CD4-positive, alpha-beta memory T cell (primary cell): Measurements from ENCODE around the gene ANLN. TPM values are rescaled to one million over a fixed set of nuclear protein-coding genes. Genes with fewer than 3 reads are reported as not detected.
"Not testable (repeated sequence)": the region's sequence is repeated elsewhere in the genome, so short reads cannot be mapped to it uniquely, and the experiment has no call there.

Experiments used
- CTCF ChIA-PET: fragments of 350-600 bp; sonication (Branson Sonifier 250); formaldehyde crosslinking; loops from one replicate; lab custom pipeline; 2021; ENCODE audit warnings: inconsistent platforms; ENCODE audit not compliant: partially characterized antibody; lab: Charles Lee
- POLR2A ChIA-PET: fragments of 350-600 bp; sonication (Branson Sonifier 250); formaldehyde crosslinking; loops from one replicate; lab custom pipeline; 2021; ENCODE audit not compliant: partially characterized antibody; lab: Charles Lee
- DNase-seq, 5 donors: peaks; one replicate each; pipeline versions ENCODE4 v3.0.0 to v3.0.0-alpha.2; 2020 to 2022; ENCODE audit warnings: mixed read lengths in 1 of 5
- H3K27ac ChIP-seq: one replicate; pipeline ENCODE4 v1.7.0; 2013; ENCODE audit warnings: low read depth, low read length
- H3K27me3 ChIP-seq: 2 replicates; pipeline ENCODE4 v1.7.0; 2013; ENCODE audit warnings: mild to moderate bottlenecking, low read length, moderate library complexity; ENCODE audit not compliant: insufficient read depth
- H3K36me3 ChIP-seq: 2 replicates; pipeline ENCODE4 v1.7.0; 2013; ENCODE audit warnings: mild to moderate bottlenecking, low read length, moderate library complexity; ENCODE audit not compliant: insufficient read depth
- H3K4me1 ChIP-seq: 2 replicates; pipeline ENCODE4 v1.7.0; 2013; ENCODE audit warnings: mild to moderate bottlenecking, low read length, moderate library complexity; ENCODE audit not compliant: insufficient read depth
- H3K4me3 ChIP-seq, 2 donors: one replicate each; pipeline ENCODE4 v1.7.0; 2013; ENCODE audit warnings: low read length in 2 of 2, mild to moderate bottlenecking in 1 of 2
- H3K9me3 ChIP-seq, 2 donors: one replicate each; pipeline ENCODE4 v1.7.0; 2013; ENCODE audit warnings: low read length in 2 of 2, control low read depth in 1 of 2; ENCODE audit not compliant: control insufficient read depth in 1 of 2
- H3K27ac Mint-ChIP-seq, 7 donors: one replicate each; pipeline ENCODE4 v1.8.0; 2020 to 2021; ENCODE audit warnings: mixed read lengths in 7 of 7, mild to moderate bottlenecking in 6 of 7, inconsistent platforms in 3 of 7, moderate library complexity in 3 of 7
- H3K27me3 Mint-ChIP-seq, 2 donors: one replicate each; pipeline ENCODE4 v1.8.0; 2020 to 2021; ENCODE audit warnings: mixed read lengths in 2 of 2
- H3K36me3 Mint-ChIP-seq, 2 donors: one replicate each; pipeline ENCODE4 v1.8.0; 2020 to 2021; ENCODE audit warnings: mixed read lengths in 2 of 2, inconsistent platforms in 1 of 2, mild to moderate bottlenecking in 1 of 2
- H3K4me1 Mint-ChIP-seq, 4 donors: one replicate each; pipeline ENCODE4 v1.8.0; 2020 to 2021; ENCODE audit warnings: mixed read lengths in 4 of 4, mild to moderate bottlenecking in 1 of 4
- H3K4me3 Mint-ChIP-seq, 8 donors: one replicate each; pipeline ENCODE4 v1.8.0; 2020 to 2021; ENCODE audit warnings: mixed read lengths in 8 of 8, mild to moderate bottlenecking in 7 of 8, moderate library complexity in 6 of 8, inconsistent platforms in 3 of 8
- H3K9me3 Mint-ChIP-seq, 8 donors: one replicate each; pipeline ENCODE4 v1.8.0; 2020 to 2021; ENCODE audit warnings: mixed read lengths in 8 of 8, mild to moderate bottlenecking in 5 of 8, inconsistent platforms in 3 of 8, moderate library complexity in 1 of 8
- intact Hi-C: fragments of 100-400 bp; cut with micrococcal nuclease; formaldehyde crosslinking; loops from one replicate; pipeline ENCODE4 v1.15.1; 2023
- polyA plus RNA-seq, 2 donors: library from polyadenylated mRNA; unstranded; fragments of 300-500 nt; fragmentation: Illumina TruSeq; gene quantifications; one replicate each; pipeline ENCODE4 v1.2.3, GENCODE V29; 2021
- total RNA-seq, 2 experiments: library from RNA; stranded (reverse); gene quantifications; one replicate each; pipeline ENCODE4 v1.2.3, GENCODE V29; 2021

Gene ANLN
- total and polyA plus RNA-seq, 4 experiments from 2014 or later = 0.23 TPM; not detected in 3

GRCh38 chr7:36372156-36372555 lies 17.5 kb upstream of the ANLN start:
- peaks cover 0 to 4% (median 0%) of the 10 kb centered on the region in 8 donors for H3K9me3 Mint-ChIP-seq
- H3K4me3 Mint-ChIP-seq = no peak overlapping the region
- Histone ChIP-seq H3K4me1 (peaks cover 6% of the 10 kb centered on the region), H3K27ac (no peak overlapping the region), H3K27me3 (no peaks in the 10 kb centered on the region), H3K9me3 (no peaks in the 10 kb centered on the region), H3K36me3 (no peaks in the 10 kb centered on the region), H3K4me3 (no peak overlapping the region)
- H3K36me3 Mint-ChIP-seq = peaks cover 0 to 1% of the 10 kb centered on the region in 2 donors
- no peak for DNase-seq
- ChIA-PET CTCF (no interaction called here), POLR2A (no interaction called here)
- peaks cover 0 to 10% (median 5%) of the 10 kb centered on the region in 4 donors for H3K4me1 Mint-ChIP-seq
- intact Hi-C loops = no loop called here
- H3K27ac Mint-ChIP-seq = no peak overlapping the region
- H3K27me3 Mint-ChIP-seq = peaks cover 10 to 14% of the 10 kb centered on the region in 2 donors

- H3K27ac Mint-ChIP-seq = peak overlapping the region in 3 of 7 donors; percentile 15 to 77 (median 67)
- DNase-seq = peak in 3 of 5 donors; percentile 10 to 42 (median 15)
Measured at GRCh38 chr7:36378555-36378954, 11.1 kb upstream of the ANLN start.

GRCh38 chr7:36379831-36380504 lies 9.7 kb upstream of the ANLN start:
- H3K27ac ChIP-seq = no peak overlapping the region
- POLR2A ChIA-PET = interaction anchor here (2.4 kb wide), 1 partner anchor 10 kb away, joined by 23 read pairs; the partner anchor contains the start of gene ANLN

More at GRCh38 chr7:36378555-36378954, 11.1 kb upstream of the ANLN start:
- H3K36me3 ChIP-seq, H3K4me3 ChIP-seq, H3K9me3 ChIP-seq, H3K27ac ChIP-seq, H3K27me3 Mint-ChIP-seq, H3K27me3 ChIP-seq, intact Hi-C loops, H3K36me3 Mint-ChIP-seq: not testable (repeated sequence)
- peaks cover 13% of the 10 kb centered on the region for H3K4me1 ChIP-seq
- H3K4me3 Mint-ChIP-seq = peak overlapping the region in 7 of 8 donors; percentile 32 to 73 (median 53)
- peaks cover 0 to 16% (median 11%) of the 10 kb centered on the region in 8 donors for H3K9me3 Mint-ChIP-seq
- H3K4me1 Mint-ChIP-seq = peaks cover 12 to 20% (median 16%) of the 10 kb centered on the region in 4 donors
- ChIA-PET POLR2A (interaction anchor here (1.0 to 2.4 kb wide), 4 partner anchors 9 to 14 kb away, joined by 3 to 23 read pairs (median 10); partner anchors contain the start of gene ANLN), CTCF (interaction anchor here (2.7 kb wide), 1 partner anchor 12 kb away, joined by 20 read pairs; a partner anchor contains a TSS)

GRCh38 chr7:36381056-36381455 lies 8.6 kb upstream of the ANLN start:
- no peak for DNase-seq
- Histone ChIP-seq H3K27me3 (no peaks in the 10 kb centered on the region), H3K4me1 (peaks cover 13% of the 10 kb centered on the region), H3K9me3 (no peaks in the 10 kb centered on the region), H3K36me3 (no peaks in the 10 kb centered on the region), H3K4me3 (no peak overlapping the region), H3K27ac (no peak overlapping the region)
- H3K4me3 Mint-ChIP-seq = no peak overlapping the region
- intact Hi-C loops = no loop called here
- ChIA-PET POLR2A (no interaction called here), CTCF (interaction anchor here (0.7 to 2.0 kb wide), 2 partner anchors 14 to 60 kb away, joined by 3 to 14 read pairs; a partner anchor contains a TSS)
- peaks cover 0 to 16% (median 11%) of the 10 kb centered on the region in 8 donors for H3K9me3 Mint-ChIP-seq
- peak overlapping the region in 2 of 7 donors; percentile 87 to 90 for H3K27ac Mint-ChIP-seq
- H3K27me3 Mint-ChIP-seq = peaks cover 0 to 5% of the 10 kb centered on the region in 2 donors
- H3K4me1 Mint-ChIP-seq = peaks cover 12 to 20% (median 16%) of the 10 kb centered on the region in 4 donors
- H3K36me3 Mint-ChIP-seq = peaks cover 0 to 5% of the 10 kb centered on the region in 2 donors

More at GRCh38 chr7:36379831-36380504, 9.7 kb upstream of the ANLN start:
- H3K9me3 Mint-ChIP-seq = peaks cover 0 to 16% (median 11%) of the 10 kb centered on the region in 8 donors
- Histone ChIP-seq H3K4me3 (no peak overlapping the region), H3K36me3 (no peaks in the 10 kb centered on the region), H3K9me3 (no peaks in the 10 kb centered on the region), H3K4me1 (peaks cover 13% of the 10 kb centered on the region), H3K27me3 (no peaks in the 10 kb centered on the region)
- peaks cover 12 to 20% (median 16%) of the 10 kb centered on the region in 4 donors for H3K4me1 Mint-ChIP-seq
- peaks cover 0 to 5% of the 10 kb centered on the region in 2 donors for H3K36me3 Mint-ChIP-seq
- H3K27me3 Mint-ChIP-seq = peaks cover 3 to 7% of the 10 kb centered on the region in 2 donors
- DNase-seq = no peak
- CTCF ChIA-PET = no interaction called here
- intact Hi-C loops = no loop called here
- H3K4me3 Mint-ChIP-seq = no peak overlapping the region
- peak overlapping the region in 2 of 7 donors; percentile 6 to 40 for H3K27ac Mint-ChIP-seq

- H3K36me3 Mint-ChIP-seq, H3K4me3 ChIP-seq, H3K9me3 ChIP-seq, H3K27me3 ChIP-seq, H3K27ac ChIP-seq, H3K4me3 Mint-ChIP-seq, DNase-seq, POLR2A ChIA-PET, H3K27ac Mint-ChIP-seq, H3K36me3 ChIP-seq, intact Hi-C loops, H3K27me3 Mint-ChIP-seq: not testable (repeated sequence)
- peaks cover 13% of the 10 kb centered on the region for H3K4me1 ChIP-seq
- CTCF ChIA-PET = interaction anchor here (1.2 to 1.7 kb wide), 2 partner anchors 16 to 17 kb away, joined by 3 to 6 read pairs; no protein-coding TSS in a partner anchor
- peaks cover 0 to 14% (median 7%) of the 10 kb centered on the region in 8 donors for H3K9me3 Mint-ChIP-seq
- peaks cover 9 to 13% (median 11%) of the 10 kb centered on the region in 4 donors for H3K4me1 Mint-ChIP-seq
Measured at GRCh38 chr7:36383284-36383683, 6.4 kb upstream of the ANLN start.

GRCh38 chr7:36385646-36386045 lies 4.0 kb upstream of the ANLN start:
- CTCF ChIA-PET, POLR2A ChIA-PET, H3K9me3 Mint-ChIP-seq, H3K27me3 ChIP-seq, H3K36me3 Mint-ChIP-seq, H3K36me3 ChIP-seq, H3K4me3 ChIP-seq, H3K4me1 ChIP-seq, H3K27me3 Mint-ChIP-seq, DNase-seq, H3K27ac ChIP-seq, H3K9me3 ChIP-seq: not testable (repeated sequence)
- Mint-ChIP-seq H3K4me3 (peak overlapping the region in 1 of 8 donors; percentile 31), H3K27ac (peak overlapping the region in 3 of 7 donors; percentile 1 to 48 (median 15)), H3K4me1 (peaks cover 8 to 12% (median 12%) of the 10 kb centered on the region in 4 donors)
- intact Hi-C loops = loop anchor here (5.0 kb wide), 1 partner anchor 233 kb away; the partner anchor contains the start of gene EEPD1
